WTC11 (cell line): Measurements from ENCODE around the gene FOXL1. TPM values are rescaled to one million over a fixed set of nuclear protein-coding genes. Genes with fewer than 3 reads are reported as not detected.

Experiments used
- ATAC-seq: fragments of 200-7000 bp; cut with Tn5 transposase; 2 replicates; pipeline ENCODE4 v1.10.0; 2021; ENCODE audit warnings: mild to moderate bottlenecking, moderate library complexity
- CTCF ChIA-PET: fragments of 300-600 bp; sonication (Branson Sonifier 250); formaldehyde crosslinking; loops from one replicate; lab custom pipeline; 2021; ENCODE audit warnings: antibody characterized with exemption; lab: Charles Lee
- POLR2A ChIA-PET: fragments of 350-600 bp; sonication (Branson Sonifier 250); formaldehyde crosslinking; loops from one replicate; lab custom pipeline; 2021; ENCODE audit warnings: antibody characterized with exemption; lab: Charles Lee
- DNase-seq: peaks from one replicate; pipeline ENCODE4 v3.0.0; 2021; ENCODE audit warnings: low spot score
- H3K27ac Mint-ChIP-seq: 2 replicates; pipeline ENCODE4 v1.8.0; 2021; ENCODE audit warnings: mixed read lengths
- H3K27me3 Mint-ChIP-seq: 2 replicates; pipeline ENCODE4 v1.8.0; 2021; ENCODE audit warnings: low read depth, mild to moderate bottlenecking, moderate library complexity, mixed read lengths
- H3K36me3 Mint-ChIP-seq: 2 replicates; pipeline ENCODE4 v1.8.0; 2021; ENCODE audit warnings: mixed read lengths
- H3K4me1 Mint-ChIP-seq: 2 replicates; pipeline ENCODE4 v1.8.0; 2022; ENCODE audit warnings: mixed read lengths
- H3K4me3 Mint-ChIP-seq: 2 replicates; pipeline ENCODE4 v1.8.0; 2021; ENCODE audit warnings: mild to moderate bottlenecking, moderate library complexity, mixed read lengths
- H3K9me3 Mint-ChIP-seq: 2 replicates; pipeline ENCODE4 v1.8.0; 2021; ENCODE audit warnings: mixed read lengths
- ATF1 ChIP-seq: sonication (generic); formaldehyde crosslinking; IDR thresholded peaks from 2 replicates; pipeline ENCODE4 v1.8.1; 2023; ENCODE audit warnings: mild to moderate bottlenecking, moderate library complexity, missing genetic modification reagents
- ATF2 ChIP-seq: sonication (generic); formaldehyde crosslinking; IDR thresholded peaks from 2 replicates; pipeline ENCODE4 v1.8.1; 2022; ENCODE audit warnings: low read depth, missing genetic modification reagents, borderline replicate concordance
- CDX4 ChIP-seq: fragments of 250-450 bp; sonication (Bioruptor Pico); IDR thresholded peaks from 2 replicates; pipeline ENCODE4 v1.9.0; 2021; ENCODE audit warnings: moderate library complexity, mild to moderate bottlenecking, inconsistent platforms, borderline replicate concordance
- ESRRA ChIP-seq: sonication (generic); formaldehyde crosslinking; IDR thresholded peaks from 2 replicates; pipeline ENCODE4 v1.8.1; 2022; ENCODE audit warnings: mild to moderate bottlenecking, missing genetic modification reagents, borderline replicate concordance
- ETV6 ChIP-seq: sonication (generic); formaldehyde crosslinking; IDR thresholded peaks from 2 replicates; pipeline ENCODE4 v1.8.1; 2022; ENCODE audit warnings: mild to moderate bottlenecking, missing genetic modification reagents
- FOXJ3 ChIP-seq: sonication (generic); formaldehyde crosslinking; IDR thresholded peaks from 2 replicates; pipeline ENCODE4 v1.9.0; 2021; ENCODE audit warnings: missing genetic modification reagents, mild to moderate bottlenecking, borderline replicate concordance
- JAZF1 ChIP-seq: fragments of 250-450 bp; sonication (Bioruptor Pico); IDR thresholded peaks from 2 replicates; pipeline ENCODE4 v1.9.0; 2021; ENCODE audit warnings: moderate library complexity, mild to moderate bottlenecking, inconsistent platforms
- OVOL2 ChIP-seq: fragments of 250-450 bp; sonication (Bioruptor Pico); IDR thresholded peaks from 2 replicates; pipeline ENCODE4 v1.9.0; 2021; ENCODE audit warnings: mild to moderate bottlenecking, borderline replicate concordance
- TCF7 ChIP-seq: sonication (generic); formaldehyde crosslinking; IDR thresholded peaks from 2 replicates; pipeline ENCODE4 v1.8.0; 2022; ENCODE audit warnings: mild to moderate bottlenecking, low read depth, missing genetic modification reagents, moderate library complexity
- TEAD1 ChIP-seq: sonication (generic); formaldehyde crosslinking; IDR thresholded peaks from 2 replicates; pipeline ENCODE4 v1.8.0; 2022; ENCODE audit warnings: mild to moderate bottlenecking, missing genetic modification reagents
- ZNF232 ChIP-seq: sonication (generic); formaldehyde crosslinking; IDR thresholded peaks from 2 replicates; pipeline ENCODE4 v1.8.0; 2022; ENCODE audit warnings: mild to moderate bottlenecking, missing genetic modification reagents
- ZNF281 ChIP-seq: sonication (generic); formaldehyde crosslinking; IDR thresholded peaks from 2 replicates; pipeline ENCODE4 v1.8.0; 2023; ENCODE audit warnings: mild to moderate bottlenecking, missing genetic modification reagents
- ZNF671 ChIP-seq: fragments of 250-450 bp; sonication (Bioruptor Pico); IDR thresholded peaks from 2 replicates; pipeline ENCODE4 v1.8.0; 2021; ENCODE audit warnings: mild to moderate bottlenecking
- ZSCAN18 ChIP-seq: fragments of 250-450 bp; sonication (Bioruptor Pico); IDR thresholded peaks from 2 replicates; pipeline ENCODE4 v2.1.2; 2022; ENCODE audit warnings: mild to moderate bottlenecking, moderate library complexity
- total RNA-seq: library from RNA; stranded (reverse); gene quantifications from 3 replicates; pipeline ENCODE4 v1.2.3, GENCODE V29; 2021
- TF ChIP-seq, protein P1 (sequence below): sonication (generic); formaldehyde crosslinking; IDR thresholded peaks from 2 replicates; pipeline ENCODE4 v1.8.1; 2022; ENCODE audit warnings: mild to moderate bottlenecking, moderate library complexity, missing genetic modification reagents

Gene FOXL1
- total RNA-seq, 1 experiment from 2014 or later, result 0.33 TPM

- CTCF ChIA-PET, result interaction anchor here (0.6 to 1.1 kb wide), 2 partner anchors 15 to 289 kb away, joined by 3 to 5 read pairs; no protein-coding TSS in a partner anchor
- DNase-seq, result no peak
- H3K4me1 Mint-ChIP-seq, result no peaks in the 10 kb centered on the region
- H3K36me3 Mint-ChIP-seq, result peaks cover 5% of the 10 kb centered on the region; the same call in 1 of the 2 replicates
- POLR2A ChIA-PET, result no interaction called here
- H3K9me3 Mint-ChIP-seq, result no peaks in the 10 kb centered on the region
- no peak overlapping the region for H3K27ac Mint-ChIP-seq
- TF ChIP-seq ZNF281, result no peak
- TF ChIP-seq ATF2, result no peak
- TF ChIP-seq TEAD1, result no peak
- TF ChIP-seq ETV6, result no peak
- TF ChIP-seq ZSCAN18 (CRISPR knock-in tag), result no peak
- no peak for ATAC-seq
- H3K27me3 Mint-ChIP-seq, result no peaks in the 10 kb centered on the region
- no peak overlapping the region for H3K4me3 Mint-ChIP-seq
Observed at GRCh38 chr16:86533076-86533475, 45.3 kb upstream of the FOXL1 start.

DNA sequence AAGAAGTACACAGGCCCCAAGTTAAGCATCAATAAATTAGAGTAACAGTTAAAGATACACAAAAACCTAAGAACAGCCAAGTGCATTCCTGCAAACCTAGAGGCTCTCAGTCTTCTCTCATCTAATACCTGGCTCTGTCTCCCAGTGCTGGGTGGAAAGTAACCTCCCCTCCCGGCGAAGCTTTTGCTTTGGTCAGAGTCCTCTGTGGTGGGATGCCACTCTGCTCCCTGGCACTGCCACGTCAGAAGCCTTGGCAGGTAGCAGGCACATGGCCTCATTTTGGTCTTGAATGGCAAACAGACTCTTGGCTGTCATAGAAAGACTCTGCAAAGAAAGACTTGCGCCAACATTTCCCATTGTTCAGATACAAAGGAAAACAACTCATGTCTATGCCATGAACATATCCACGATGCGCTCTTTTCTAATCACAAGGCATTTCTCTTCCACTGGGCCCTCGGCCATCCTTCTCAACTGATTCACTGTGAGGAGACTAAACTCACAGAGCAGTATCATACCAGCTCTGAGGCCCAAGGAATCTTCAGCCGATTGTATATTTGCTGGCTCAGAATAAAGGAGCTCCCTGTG is 44.5 kb upstream of the FOXL1 start:
- Mint-ChIP-seq H3K4me1 (no peaks in the 10 kb centered on the region), H3K9me3 (no peaks in the 10 kb centered on the region), H3K27ac (no peak overlapping the region), H3K4me3 (no peak overlapping the region), H3K27me3 (no peaks in the 10 kb centered on the region), H3K36me3 (peaks cover 5% of the 10 kb centered on the region; the same call in 1 of the 2 replicates)
- ATAC-seq (no peak), DNase-seq (no peak)
- ChIA-PET POLR2A (no interaction called here), CTCF (no interaction called here)
- TF ChIP-seq ATF1 (CRISPR knock-in tag), result no peak

GRCh38 chr16:86534779-86535615 is 43.4 kb upstream of the FOXL1 start:
- Mint-ChIP-seq H3K4me3 (no peak overlapping the region), H3K27ac (no peak overlapping the region), H3K36me3 (peaks cover 11% of the 10 kb centered on the region), H3K9me3 (no peaks in the 10 kb centered on the region), H3K4me1 (no peaks in the 10 kb centered on the region)
- no peak for ATAC-seq
- no peak for DNase-seq
- no peak for TF ChIP-seq TCF7 (CRISPR knock-in tag)
- no peak for TF ChIP-seq ESRRA (CRISPR knock-in tag)
- TF ChIP-seq ZNF671 (CRISPR knock-in tag), result no peak
- TF ChIP-seq, protein P1, sequence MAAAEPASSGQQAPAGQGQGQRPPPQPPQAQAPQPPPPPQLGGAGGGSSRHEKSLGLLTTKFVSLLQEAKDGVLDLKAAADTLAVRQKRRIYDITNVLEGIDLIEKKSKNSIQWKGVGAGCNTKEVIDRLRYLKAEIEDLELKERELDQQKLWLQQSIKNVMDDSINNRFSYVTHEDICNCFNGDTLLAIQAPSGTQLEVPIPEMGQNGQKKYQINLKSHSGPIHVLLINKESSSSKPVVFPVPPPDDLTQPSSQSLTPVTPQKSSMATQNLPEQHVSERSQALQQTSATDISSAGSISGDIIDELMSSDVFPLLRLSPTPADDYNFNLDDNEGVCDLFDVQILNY (CRISPR knock-in tag), result no peak
- TF ChIP-seq ZSCAN18 (CRISPR knock-in tag), result no peak
- no peak for TF ChIP-seq OVOL2
- TF ChIP-seq ZNF232, result no peak
- TF ChIP-seq FOXJ3 (CRISPR knock-in tag), result no peak
- no peak for TF ChIP-seq JAZF1 (CRISPR knock-in tag)
- TF ChIP-seq CDX4 (CRISPR knock-in tag), result no peak
- TF ChIP-seq, all 79 proteins: peak for 0
- POLR2A ChIA-PET, result no interaction called here
- CTCF ChIA-PET, result no interaction called here
- H3K27me3 Mint-ChIP-seq, result no peaks in the 10 kb centered on the region
